ENCODE results near the gene IL18.
"Not testable (repeated sequence)": the region's sequence is repeated elsewhere in the genome, so short reads cannot be mapped to it uniquely, and the experiment has no call there.

IL18 gene

DNA sequence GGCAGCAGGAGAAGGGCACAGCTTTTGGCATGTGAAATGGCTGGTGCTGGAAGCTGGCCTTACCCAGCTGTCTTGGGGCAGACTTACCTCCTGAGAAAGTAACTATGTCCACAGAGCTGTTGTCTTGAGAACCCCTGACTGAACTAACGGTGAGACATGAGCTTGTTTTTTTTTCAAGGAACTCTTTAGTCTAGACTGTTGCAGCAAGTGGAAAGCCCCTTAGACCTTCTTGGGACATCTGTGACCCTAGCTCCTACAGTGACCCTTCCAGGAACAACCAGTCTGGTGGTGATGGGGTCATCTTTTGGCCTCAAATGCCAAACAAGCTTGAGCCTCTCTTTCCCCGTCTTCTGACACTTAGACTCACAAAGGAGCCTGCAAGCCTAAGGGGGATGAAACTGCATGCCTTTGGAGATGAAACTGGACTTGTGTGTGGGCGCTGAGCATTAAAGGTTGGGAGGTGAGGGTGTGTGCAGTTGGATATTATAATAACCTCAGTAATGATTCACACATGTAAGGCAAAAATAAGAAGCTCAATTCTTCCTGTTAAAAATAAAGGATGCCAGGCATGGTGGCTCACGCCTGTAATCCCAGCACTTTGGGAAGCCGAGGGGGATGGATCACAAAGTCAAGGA lies 41.8 kb downstream of the IL18 start:
- no peak for DNase-seq (ENCODE audit: low read depth in 1 of 2, low spot score in 1 of 2)

DNA sequence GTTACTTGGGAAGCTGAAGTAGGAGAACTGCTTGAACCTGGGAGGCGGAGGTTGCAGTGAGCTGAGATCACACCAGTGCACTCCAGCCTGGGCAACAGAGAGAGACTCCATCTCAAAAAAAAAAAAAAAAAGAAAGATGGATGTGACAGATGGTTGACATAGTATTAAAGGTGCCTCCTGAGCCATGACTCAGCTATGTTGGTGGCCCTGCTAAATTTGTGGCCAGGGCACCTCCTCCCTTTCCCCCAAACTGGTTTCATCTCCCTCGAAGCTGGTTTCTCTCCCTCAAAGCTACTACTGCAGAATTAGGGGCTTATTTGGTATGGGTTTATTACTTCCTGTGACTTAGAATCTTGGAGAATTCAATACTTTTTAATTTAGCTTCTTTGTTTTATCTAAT lies 45.7 kb downstream of the IL18 start:
- no peak for DNase-seq (ENCODE audit: low read depth in 1 of 2, low spot score in 1 of 2)

DNA sequence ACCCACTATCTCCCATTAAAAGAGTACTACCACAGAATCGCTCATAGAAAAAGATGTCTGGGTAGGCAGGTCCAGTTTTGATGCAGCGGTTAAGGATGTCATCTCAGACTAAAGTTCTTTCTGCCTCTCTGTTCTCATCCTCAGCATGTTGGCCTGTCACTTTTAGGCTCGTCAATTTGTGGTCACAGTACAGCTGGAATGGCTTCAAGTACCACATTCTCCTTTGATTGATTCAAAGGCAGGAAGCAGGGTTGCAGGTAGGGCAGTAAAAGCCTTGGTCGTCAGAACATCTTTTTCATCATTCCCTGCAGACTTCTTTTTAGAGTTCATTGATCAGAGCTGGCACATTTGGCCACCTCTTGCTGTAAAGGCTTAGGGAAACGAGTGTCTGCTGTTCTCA lies 48.5 kb downstream of the IL18 start:
- no peak for DNase-seq (ENCODE audit: low read depth in 1 of 2, low spot score in 1 of 2)

DNA sequence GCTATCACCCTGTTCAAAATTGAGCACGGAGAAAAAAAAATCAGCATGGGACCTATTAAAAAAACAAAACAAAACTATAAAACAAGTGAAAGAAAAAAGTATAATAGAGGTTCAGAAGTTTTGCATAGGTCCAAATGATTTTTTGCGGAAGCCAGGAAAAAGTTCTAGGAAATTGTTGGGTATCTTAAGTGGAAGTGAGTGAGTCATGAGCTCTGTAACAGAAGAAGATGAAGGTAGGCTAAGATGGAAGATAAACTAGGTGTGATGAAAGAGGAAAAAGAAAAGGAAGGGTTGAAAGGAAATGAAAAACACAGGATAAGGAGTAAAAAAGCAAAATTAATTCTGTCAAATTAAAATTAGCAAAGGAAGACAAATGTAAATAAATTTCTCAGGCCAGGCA lies 49.4 kb downstream of the IL18 start:
- DNase-seq (ENCODE audit: low read depth in 1 of 2, low spot score in 1 of 2): no peak

DNA sequence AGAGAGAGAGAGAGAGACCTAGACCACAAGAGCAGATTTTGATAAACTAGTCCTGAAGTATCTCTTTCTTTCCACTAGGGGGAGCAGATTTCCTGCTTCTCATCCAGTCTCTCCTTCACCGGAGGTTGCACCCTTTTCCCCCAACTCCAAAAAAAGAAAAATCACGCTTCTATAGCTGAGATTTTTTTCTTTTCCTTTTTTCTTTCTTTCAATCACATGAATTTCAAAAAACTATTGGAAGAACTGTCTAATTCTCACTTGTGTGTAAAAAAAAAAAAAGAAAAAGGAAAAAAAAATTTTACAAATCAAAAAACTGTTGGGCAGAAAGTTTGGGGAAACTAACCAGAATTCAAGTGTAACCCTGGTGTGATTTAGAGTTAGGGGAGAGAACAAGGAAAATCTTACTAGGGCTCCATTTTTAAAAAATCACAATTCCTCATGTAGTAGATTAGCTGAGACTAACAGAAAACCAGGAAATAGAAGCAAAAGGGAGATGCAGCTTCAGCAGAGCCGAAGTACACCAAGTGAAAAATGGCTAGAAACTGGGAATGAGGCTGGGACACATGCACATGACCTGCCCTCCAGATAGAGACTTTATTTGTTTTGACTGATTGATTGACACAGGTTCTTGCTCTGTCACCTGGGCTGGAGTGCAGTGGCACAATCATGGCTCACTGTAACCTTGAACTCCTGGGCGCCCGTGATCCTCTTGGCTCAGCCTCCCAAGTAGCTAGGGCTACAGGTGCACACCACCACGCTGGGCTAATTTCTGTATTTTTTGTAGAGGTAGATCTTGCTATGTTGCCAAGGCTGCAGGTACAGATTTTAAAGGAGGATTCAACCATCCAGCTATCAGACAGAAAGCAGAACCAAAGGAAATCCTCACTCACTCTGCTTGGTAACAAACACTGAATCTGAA lies 50.1 kb downstream of the IL18 start:
- no peak for DNase-seq (ENCODE audit: low read depth in 1 of 2, low spot score in 1 of 2)

DNA sequence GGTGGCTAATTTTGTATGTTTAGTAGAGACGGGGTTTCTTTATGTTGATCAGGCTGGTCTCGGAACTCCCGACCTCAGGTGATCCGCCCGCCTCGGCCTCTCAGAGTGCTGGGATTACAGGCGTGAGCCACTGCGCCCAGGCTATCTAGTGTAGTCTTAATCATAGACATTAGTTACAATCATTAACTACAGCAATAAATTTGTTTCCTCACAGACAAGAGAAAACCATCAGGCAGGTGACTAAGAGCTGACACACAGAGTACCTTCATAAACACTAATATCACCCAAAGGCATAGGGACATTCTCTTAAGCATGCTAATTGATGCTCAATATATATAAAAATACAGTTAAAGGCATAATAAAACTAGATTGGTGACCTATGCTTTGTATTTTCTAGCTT lies 57.8 kb downstream of the IL18 start:
- no peak for DNase-seq (ENCODE audit: low read depth in 1 of 2, low spot score in 1 of 2)

DNA sequence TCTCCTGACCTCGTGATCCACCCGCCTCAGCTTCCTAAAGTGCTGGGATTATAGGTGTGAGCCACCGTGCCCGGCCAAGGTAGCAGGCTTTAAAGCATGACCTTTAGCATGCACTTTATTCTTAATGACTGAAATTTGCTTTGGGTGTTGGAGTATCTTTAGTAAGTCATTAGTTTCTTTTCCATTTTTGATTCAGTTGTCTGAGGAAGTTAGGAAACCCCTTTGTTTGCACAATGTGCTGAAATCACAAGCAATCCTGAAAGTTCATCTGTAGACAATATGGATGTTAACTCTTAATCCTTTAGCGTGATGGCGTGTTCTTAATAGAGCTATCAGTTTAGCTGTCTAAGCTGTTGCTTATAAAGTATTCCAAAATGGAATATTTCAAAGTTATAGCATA lies 60.4 kb downstream of the IL18 start:
- no peak for DNase-seq (ENCODE audit: low read depth in 1 of 2, low spot score in 1 of 2)

DNA sequence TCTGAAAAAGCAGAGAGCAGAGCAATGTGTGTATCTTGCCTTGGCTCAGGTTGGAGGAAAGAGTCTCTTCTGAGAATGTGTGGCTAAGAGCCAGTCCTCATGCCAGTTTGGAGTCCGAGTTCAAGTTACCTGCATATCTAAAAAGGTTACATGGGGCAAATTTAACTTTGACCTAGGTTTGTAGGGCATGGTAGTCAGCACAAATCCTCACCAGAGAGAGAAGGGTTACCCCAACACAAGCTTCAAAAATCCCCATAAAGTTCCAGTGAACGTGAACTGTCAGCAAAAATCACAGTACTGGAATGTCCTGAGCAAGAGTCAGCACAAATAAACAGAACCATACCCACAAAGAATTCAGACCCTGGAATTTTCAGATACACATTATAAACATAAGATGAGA lies 63.4 kb downstream of the IL18 start:
- no peak for DNase-seq (ENCODE audit: low read depth in 1 of 2, low spot score in 1 of 2)

DNA sequence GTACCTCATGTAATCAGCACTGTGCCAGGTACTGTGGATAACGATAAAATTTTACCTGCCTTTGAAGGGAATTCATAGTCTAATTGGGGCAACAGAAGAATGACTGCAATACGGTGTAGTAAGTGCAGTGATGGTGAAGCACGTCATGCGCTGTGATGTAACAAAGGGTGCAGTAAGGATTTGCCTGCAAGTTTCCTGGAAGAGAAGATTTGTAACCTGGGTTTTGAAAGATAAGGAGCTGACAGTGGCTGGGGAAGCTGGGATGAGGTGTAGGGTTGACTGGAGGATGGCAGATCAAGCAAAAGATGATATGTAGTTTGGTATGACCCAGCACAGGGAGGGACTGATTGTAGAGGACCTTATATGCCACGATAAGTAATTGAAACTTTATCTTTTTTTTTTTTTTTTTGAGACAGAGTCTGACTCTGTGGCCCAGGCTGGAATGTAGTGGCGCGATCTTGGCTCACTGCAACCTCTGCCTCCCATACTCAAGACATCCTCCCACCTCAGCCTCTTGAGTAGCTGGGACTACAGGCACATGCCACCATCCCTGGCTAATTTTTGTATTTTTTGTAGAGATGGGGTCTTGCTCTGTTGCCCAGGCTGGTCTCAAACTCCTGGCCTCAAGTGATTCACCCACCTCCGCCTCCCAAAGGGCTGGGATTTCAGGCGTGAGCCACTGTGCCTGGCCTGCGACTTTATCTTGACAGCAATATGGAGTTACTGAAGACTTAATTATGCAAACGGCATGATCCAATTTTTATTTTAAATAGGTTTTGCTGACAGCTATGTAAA lies 66.0 kb downstream of the IL18 start:
- no peak for DNase-seq (ENCODE audit: low read depth in 1 of 2, low spot score in 1 of 2)

DNA sequence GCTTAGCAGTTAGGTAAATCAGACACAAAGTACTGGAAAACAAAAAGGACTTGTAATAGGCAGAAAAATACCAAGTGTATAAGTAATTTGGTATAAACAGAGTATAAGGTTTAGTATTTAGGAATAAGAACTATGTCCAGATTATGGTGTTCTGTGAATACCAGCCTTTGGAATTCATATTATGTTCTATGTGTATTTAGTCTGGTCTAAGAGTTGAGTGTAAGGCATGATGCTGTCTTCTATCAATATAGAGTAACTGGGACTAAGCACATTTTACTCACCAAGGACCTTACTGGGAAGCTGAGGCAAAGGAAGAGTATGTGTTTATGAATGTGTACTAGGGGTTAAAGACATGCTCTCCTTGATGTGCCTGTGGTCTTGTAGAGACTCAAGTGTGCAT lies 67.7 kb downstream of the IL18 start:
- DNase-seq (ENCODE audit: low read depth in 1 of 2, low spot score in 1 of 2): no peak

DNA sequence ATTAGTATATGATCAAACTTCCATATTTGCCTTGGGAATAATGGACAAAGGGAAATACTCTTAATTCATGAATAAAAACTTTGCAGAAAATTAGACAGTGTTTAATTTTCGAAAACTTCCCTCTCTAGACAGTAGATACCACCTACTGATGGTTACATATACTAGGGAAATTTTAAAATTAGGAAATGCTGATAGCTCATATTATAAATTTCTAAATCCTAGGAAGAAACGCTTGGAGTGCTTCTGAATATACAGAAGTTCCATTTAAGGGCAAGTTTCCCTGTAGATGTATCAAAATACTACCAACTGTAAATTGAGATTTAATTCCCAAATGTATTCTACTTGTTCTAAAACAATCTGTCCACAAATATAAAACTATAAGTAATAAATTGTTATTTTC lies 68.6 kb downstream of the IL18 start:
- not testable (repeated sequence) for DNase-seq (ENCODE audit: low read depth in 1 of 2, low spot score in 1 of 2)

Data from activated T-helper 1 cell treated with anti-CD3 and anti-CD28 coated beads, Interleukin-2, amount 50 U/mL, for 16 hours (primary cell).